DMS 273 treated with DMSO at 0.1 percent for 48 hours (cell line): ENCODE results near the gene RASGRP2.

ENCODE experiments used
- DNase-seq: peaks from one replicate; lab custom pipeline; 2025; lab: John Stamatoyannopoulos, UW

The RASGRP2 gene

DNA sequence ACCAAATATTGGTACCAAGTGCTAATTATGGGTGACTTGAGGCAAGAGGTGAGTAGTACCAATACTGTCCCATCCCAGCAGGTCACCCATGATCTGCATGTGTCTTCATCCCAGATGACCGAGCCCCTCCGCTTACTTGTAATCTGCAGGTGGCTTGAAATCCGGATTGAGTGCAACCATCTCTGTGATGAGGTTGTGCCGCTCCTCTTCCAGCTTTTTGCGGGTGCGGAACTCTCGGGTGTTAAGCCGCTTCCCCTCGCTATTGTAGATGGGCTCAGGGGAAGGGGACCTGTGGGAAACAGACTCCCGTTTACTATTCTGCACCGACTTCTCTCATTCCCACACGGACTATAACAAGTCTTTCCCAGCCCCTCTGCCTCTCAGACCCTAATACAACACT lies 26.2 kb upstream of the RASGRP2 start:
- no peak for DNase-seq

DNA sequence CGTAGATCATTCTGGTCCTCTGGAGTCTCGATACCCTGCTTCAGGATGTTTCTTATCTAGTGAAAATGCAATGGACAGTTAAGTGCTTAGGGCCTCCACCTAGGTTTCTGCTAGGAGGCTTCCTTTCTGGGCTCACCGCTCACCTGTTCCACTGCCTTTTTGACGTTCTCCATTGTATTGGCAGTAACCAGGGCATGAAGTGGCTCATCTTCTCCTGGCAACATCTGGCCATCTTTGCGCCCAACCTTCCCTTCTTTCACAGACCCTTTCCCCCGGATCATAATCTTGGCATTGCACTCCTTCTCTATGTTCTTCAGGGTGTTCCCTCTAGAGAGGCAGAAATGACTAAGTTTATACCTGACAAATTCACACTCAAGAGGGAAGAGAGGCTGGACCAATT lies 25.3 kb upstream of the RASGRP2 start:
- no peak for DNase-seq

DNA sequence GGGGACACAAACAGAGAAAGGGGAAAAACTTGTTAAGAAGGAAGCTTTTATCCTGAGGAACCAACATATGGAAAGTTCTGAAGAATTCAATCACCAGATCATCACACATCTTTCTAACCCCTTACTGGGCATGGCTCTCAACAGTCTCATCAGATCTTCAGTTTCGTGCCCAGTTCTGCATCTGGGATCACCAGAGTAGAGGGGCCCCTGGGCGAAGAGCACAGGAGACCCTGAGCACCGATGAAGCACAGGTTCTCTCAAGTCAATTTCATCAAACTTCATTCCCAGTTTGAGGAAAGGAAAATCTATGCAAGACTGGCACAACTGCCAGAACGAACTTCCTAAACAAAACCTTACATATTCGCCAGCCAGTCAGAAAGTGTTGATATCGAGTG lies 24.4 kb upstream of the RASGRP2 start:
- no peak for DNase-seq

DNA sequence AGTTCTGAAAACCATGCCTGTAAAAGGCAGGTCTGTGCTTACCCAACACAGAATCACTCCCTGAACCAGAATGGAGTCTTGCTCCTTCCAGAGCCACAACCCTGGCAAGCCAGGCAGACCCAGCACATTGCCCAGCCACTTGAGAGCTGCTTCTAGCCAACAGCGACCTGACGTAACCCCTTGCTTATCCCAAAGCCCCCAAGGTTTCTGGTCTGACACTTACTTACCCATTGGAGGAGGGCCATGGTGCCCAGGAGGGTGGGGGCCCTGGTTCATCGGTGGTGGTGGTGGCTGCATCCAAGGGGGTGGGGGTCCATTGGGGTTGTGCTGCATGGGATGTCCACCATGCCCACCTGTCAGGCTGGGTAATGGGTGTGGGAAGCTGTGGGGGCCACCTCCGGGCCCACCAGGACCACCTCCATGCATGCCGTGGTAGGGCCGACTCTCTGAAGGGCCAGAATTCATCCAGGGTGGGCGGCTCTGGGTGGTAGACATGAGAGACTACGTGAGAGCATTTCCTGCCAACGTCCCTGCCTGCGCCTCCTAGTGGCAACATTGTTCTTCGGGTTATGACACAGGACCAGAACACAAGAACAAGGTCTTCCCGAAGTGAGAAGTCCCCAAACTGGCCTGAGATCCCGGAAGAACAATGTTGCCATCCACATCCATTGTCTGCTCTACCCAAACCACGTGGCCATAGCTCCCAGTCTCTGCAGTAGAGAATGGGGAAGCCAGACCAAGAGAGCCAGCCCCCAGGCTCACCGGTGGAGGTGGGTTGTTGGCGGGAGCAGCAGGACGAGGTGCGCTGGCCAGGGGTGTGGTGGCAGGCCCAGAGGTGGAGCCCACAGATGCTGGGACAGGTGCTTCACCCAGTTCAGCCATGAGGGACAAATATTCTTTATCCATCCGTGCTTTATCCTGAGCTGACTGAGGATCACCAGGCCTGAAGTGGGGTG lies 23.7 kb upstream of the RASGRP2 start:
- DNase-seq, result no peak

DNA sequence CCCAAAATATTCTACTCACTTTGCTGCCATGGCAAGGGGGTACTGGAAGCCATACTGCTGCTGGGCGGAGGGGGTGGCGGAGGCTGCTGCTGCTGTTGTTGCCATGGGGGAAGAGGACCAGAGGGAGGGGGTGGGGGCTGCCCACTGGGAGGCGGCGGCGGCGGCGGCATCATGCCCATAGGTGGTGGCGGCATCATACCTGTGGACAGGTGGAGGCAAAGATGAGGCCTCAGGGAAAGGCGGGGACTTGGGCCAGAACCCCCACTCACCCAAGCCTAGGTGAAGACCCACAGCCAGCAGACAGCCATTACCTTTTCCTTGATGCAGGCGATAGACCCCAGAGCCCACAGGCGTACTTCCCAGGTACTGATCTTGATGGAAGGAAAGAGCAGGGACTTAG lies 22.9 kb upstream of the RASGRP2 start:
- DNase-seq, result no peak

DNA sequence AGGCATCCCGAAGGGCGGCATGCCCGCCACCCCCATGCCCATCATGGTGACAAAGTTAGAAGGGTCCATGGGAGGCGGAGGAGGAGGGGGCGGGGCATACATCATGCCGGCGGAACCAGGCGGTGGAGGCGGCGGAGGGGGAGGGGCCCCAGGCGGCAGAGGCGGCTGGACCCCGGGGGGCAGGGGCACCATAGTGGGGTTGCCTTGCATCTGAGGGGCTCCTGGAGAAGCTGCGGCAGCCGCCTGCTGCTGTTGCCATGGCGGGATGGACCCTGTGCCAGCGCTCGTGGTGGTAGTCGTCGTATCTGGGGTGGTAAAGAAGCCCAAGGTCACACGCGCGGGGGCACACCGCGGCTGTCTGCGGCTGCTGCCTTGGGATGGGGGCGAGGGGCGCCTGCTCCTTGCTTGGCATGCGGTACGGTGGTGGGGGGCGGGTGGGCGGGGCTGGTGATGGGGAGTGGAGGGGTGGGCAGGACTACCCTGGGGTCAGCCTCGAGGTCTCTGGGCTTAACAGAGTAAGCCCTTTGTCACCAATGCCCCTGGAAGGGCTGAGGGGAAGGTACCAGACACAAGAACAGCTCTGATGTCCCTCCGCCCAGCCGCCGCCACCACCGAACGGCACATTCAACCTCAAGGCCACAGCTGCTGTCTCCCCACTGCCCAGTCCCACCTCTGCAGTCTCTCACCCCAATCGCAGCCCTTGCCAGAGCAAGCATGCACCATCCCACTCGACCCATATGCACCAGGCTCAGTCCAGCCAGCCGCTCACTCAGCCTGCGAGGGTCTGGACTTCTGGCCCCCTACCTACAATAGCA lies 22.1 kb upstream of the RASGRP2 start:
- DNase-seq, result no peak

DNA sequence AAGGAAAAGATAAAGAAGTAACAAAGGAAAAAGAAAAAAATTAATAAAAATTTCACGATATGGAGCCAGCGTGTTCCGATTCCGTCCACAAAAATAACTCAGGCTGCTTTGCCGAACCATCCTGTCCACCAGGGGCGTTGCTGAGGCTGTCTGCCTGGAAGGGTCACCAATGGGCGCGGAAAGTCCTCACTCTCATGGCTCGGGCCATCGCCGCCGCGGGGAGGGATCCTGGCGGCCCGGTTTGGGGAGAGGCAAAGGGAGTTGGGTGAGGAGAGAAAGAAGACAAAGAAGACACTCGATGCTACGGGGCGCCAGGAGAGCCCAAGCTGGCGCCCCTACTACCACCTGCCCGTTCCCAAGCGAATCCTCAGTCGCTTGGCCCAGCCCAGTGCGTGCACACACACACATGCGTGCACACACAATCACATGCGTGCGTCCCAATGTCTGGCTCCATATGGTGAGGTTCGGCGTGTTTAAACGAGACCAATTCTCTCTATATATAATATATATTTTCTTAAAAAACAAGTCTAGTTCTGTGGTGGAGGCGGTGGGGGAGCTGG lies 21.4 kb upstream of the RASGRP2 start:
- no peak for DNase-seq

DNA sequence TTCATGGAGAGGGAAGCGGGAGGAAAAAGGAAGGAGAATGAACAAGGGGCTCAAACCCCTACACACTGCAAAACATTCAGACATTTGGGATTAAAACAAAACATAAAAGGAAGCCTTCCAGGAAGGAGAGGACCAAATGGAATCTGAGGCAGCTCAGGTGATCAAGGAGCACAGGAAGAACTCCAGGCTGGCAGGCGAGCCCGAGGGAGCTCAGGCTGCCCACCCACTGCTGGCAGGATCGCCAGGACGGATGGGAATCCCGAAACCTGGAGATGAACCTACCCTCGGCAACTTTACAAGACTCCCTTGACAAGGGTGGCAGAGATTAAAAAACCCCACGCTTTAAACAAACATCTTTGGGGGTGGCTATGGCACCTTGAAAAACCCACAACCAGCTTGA lies 20.8 kb upstream of the RASGRP2 start:
- no peak for DNase-seq

DNA sequence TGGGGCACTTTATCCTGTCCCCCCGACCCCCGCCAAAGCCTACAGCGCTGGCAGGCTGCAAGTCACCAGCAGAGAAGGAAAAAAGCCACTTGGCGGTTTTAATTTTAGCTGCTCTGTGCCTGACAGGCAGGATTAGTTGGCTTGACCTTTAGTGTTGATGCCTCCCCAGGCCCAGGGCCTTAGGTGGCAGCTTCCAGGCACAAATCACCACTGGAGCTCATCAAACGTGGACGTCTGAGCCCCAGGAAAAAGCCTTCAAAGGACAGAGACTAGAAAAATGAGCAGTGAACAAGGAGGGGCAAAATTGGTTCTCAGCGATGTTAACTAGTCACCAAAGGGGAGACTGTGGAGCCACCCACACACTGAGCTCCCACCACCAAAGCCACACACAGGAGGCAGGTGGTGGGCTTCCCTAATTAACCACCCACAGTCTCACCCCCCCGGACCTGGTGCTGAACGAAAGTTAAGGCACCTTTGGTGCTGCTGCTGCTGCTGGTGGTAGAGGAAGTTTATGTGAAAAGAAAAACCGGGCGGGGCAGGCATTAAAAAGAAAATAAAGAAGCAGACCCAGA lies 20.2 kb upstream of the RASGRP2 start:
- DNase-seq, result no peak

DNA sequence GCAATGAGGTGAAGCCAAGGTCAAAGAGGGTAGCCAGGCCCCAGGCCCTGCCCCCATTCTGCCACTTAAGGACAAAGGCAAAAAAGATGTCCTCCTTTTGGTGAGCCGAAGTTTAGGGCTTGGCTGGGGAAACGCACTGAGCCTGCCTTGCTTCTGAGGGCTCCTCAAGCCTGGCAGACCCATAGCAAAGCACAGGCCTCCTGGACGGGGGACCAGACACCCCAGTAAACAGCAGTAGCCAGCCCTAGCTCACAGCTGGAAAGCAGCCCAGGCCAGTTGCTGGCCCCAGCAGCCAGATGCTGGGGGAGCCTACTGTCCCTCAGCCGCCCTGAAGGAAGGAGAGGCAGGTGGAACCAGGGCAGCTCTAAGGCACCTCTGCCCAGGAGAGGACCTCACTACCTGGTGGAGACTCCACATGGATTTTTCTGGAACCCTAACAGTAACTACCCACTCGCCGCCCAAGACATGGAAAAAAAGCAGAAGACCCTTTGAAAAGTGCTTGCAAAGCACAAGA lies 19.6 kb upstream of the RASGRP2 start:
- no peak for DNase-seq

DNA sequence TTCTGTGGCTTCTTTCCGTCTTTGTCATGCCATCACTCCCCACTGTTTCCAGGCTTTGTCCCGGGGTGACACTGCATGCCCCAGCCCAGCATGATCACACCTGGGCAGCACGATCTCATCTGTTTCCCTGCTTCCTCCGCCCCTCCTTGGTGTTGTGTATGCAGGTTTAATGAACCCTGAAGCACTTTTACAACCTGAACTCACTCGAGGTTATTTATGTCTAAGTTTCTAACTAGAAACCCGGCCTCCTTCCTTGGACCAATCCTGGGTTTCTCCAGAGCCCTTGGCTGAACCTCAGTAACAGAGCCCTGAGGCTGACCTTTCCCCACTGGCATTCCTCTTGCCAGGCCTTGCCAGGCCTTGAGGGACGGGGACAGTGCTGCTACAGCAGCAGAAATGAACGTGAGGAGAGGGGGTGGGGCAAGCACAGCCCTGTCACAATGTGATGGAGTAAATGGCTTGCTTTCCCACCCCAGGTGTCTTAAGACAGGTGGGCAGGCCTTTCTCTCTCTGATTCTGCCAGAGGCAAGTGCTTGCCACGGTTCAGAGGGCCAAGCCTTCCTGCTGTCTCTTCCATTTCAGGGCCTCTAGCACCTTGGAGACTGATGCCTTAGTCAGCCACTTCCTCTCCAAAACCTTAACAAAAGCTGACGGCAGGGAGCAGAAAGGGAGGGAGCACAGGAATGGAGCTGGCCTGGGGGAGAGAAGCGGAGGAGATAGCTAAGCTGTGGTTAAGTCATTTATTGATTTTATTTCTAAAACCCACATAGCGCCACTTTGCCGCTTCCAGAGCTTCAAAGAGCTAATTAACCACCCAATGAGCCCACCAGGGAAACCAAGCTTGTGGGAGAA lies 19.0 kb upstream of the RASGRP2 start:
- DNase-seq, result no peak

DNA sequence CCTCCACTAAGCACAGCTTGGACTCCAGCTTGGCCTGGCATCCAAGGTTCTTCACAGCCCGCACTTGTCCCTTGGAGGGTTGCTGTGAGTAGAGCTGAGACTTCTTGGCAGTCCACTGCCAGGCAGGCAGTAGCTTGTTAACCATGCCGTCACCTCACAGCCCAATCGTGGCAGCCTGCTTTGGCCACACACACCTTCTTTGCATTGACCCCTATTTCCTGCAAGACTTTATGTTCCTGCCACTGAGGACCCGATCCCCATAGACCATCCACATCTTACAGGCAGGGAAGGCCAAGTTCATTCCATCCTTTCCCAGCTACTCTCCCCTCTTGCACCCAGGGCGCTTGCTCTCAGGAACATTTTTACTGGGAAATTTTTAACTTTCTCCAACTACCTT lies 18.3 kb upstream of the RASGRP2 start:
- no peak for DNase-seq

DNA sequence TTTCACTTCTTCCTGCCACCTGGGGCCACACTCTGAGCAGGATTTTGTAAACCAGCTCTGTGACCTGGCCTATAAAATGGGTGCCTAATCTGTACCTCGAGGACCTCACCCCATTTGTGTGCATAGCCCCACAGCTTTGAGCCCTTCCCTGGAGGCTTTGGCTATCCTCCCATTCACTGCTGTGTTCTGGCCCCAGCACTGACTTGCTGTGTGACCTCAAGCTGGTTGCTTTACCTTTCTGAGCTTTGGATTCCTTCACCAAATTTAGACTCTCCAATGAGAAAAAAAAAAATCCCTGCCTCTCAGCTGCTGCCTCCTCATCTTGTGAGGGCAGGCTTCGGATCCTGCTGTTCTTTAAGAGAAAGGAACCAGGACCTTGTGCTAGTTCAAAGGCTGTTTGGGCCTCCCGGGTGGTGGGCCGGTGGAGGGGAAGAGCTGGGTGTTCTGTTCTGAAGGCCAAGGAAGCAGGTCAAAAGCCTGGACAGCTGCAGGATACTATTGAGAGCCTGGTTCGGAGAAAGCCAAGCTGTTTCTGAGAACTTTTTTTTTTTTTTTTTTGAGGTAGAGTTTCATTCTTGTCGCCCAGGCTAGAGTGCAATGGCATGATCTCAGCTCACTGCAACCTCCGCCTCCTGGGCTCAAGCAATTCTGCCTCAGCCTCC lies 16.9 kb upstream of the RASGRP2 start:
- no peak for DNase-seq

DNA sequence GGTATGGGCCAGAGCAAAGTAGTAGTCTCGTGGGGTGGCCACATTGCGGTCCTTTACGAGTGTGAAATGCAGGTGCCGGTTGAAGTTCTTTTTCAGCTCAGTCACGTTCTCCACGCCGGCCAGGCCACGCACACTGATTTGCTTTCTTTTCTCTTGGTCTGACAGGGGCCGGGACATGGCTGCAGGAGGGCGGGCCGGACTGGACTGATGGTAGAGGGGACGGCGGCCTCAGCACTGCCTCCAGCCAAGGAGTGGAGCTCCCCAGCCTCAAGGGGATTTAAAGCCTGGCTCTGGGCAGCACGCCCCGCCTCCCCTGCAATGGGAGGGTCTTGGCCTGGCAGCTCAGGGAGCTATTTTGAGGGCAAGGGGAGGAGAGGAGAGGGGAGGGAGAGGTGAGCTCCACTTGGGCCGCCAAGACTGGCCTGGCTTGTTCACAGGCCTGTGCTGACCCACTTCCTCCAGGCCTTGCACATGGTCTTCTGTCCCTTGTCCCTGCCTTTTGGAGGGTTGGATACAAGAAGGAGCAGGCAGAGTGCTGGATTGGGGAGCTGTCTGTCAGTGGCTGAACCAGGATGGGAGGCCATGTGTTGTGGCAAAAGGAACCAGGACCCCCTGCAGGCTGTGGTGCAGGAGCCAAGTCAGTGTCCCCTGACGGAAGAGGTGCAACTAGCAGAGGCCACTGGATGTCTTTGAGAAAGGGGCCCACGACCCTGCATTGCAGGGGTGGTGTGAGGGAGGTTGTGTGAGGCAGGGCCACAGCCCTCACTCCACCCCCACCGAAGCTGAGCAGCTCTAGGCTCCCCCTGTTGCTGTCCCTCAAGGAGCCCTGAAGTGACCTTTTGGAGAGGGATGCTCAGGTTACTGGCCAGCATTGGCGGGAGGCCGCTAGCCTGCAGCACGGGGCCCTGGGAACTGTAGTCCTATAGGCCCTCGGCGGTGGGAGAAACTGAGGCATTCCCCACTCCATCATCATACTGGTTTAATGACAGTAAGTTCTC lies 16.1 kb upstream of the RASGRP2 start, which contains the start of gene PYGM:
PYGM (minus strand) TSS at position 253 of the 998 bp plus-strand sequence; CDS start at position 177, 76 bp downstream.
- DNase-seq, result no peak

DNA sequence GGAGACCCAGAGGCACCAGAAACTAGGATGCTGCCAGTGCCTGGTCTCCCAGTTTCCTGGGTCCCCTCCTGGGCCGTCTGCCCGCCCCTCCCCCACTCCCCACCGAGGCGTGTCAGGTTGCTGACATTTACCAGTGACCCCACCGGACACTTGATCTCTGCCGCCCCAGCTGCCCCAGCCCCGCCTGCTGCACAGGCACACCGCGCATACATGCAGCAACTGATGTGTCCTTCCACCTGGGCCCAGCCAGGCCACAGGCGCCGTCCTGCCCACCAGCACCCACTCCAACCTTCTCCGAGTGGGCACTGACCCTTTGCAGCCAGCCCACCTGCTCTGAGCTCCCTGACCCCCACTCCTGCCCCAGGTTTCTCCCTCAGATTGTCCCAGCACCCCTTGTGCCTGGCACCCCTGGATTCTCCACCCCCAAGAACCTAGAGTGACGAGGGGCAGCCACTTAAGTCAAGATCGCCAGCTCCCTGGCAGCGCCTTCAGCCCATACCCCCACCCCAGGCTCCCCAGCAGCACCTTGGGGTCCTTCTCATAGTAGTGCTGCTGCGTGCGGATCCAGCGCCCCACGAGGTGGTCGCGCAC lies 15.3 kb upstream of the RASGRP2 start:
- DNase-seq, result no peak

DNA sequence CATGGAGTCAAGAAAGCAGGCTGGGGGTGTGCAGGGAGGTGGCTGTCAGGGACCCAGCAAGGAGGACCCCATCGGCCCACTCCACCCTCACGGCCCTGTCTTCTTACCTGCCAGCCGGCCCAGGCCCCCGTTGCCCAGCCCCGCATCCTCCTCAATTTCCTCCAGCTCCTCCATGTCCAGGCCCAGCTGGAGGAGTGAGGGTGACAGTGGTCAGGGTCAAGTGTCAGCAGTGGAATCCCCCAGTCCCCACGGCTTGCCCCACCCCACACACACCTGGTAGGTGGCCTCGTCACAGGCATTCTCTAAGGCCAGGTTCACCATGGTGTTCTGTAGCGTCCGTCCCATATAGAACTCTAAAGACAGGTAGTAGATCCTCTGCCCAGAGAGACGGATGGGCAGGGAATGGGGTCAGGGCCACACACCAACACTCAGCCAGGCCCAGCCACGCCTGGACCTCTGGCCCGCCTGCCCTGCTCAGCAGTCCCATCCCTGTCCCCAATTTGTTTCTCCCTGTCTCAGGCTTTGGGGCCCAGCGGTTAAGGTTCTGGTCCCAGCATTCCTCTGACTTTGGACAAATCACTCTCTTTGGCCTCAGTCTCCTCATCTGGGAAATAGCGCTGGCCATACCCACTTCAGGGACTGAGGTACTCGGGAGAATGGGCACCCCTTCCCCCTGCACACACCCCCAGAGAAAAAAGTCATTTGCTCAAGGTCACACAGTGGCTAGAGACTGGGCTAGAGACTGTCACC lies 14.6 kb upstream of the RASGRP2 start:
- no peak for DNase-seq

DNA sequence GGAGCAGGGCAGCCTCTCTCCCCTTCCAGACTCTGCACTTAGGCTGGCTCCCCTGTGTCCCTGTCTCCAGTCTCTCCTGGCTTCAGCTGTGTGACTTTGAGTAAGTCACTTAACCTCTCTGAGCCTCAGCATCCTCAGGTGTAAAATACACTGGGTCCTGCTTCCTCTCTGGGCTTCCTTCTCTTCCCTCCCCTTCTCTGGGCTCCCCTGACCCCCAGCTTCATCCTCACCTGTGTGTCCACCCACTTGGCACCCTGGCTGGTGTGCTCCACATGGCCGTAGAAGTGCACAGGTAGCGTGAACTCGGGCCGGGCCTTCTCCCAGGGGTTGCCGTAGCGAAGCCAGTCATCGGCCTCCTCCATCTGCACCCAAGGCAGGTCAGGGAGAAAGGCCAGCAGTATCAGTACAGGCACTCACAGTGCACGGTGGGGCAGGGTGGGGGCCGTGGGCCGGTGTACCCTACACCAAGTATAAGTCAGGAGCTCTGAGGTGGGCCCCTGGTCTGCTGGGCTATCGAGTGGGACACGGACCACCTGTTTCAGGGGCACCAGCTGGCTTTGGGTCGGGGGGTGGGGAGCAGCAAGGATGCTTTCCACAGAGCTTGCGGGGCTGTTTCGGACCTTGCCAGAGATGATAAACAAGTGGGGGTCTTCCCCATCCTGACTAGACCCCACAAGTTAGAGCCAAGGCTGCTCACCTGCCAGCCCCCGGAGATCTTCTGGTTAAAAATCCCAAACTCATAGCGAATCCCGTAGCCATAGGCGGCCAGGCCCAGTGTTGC lies 13.8 kb upstream of the RASGRP2 start:
- no peak for DNase-seq
